Activated CD8-positive, alpha-beta memory T cell treated with anti-CD3 and anti-CD28 coated beads for 1 hour (primary cell): ENCODE measurements around the gene SYNE4.
"Not testable (repeated sequence)": the region's sequence is repeated elsewhere in the genome, so short reads cannot be mapped to it uniquely, and the experiment has no call there.

Experiments
- DNase-seq, 2 donors: peaks; one replicate each; pipeline ENCODE4 v3.0.0-alpha.2; 2020; ENCODE audit warnings: low read depth in 1 of 2; ENCODE audit errors: extremely low read depth in 1 of 2

Gene SYNE4

GRCh38 chr19:35957411-35957810 is 51.2 kb downstream of the SYNE4 start:
- not testable (repeated sequence) for DNase-seq

GRCh38 chr19:35955881-35956634 is 52.6 kb downstream of the SYNE4 start:
- DNase-seq = no peak
